Chondrocyte (in vitro differentiated cells): ENCODE data around the gene SMC4. TPM values are rescaled to one million over a fixed set of nuclear protein-coding genes. Genes with fewer than 3 reads are reported as not detected.

Experiments used
- DNase-seq: peaks from one replicate; pipeline ENCODE4 v3.0.0; 2021; ENCODE audit warnings: mixed read lengths, low spot score
- H3K27ac Mint-ChIP-seq: one replicate; pipeline ENCODE4 v1.8.0; 2021; ENCODE audit warnings: mild to moderate bottlenecking, moderate library complexity, mixed read lengths; ENCODE audit not compliant: unreplicated experiment
- H3K27me3 Mint-ChIP-seq: 2 replicates; pipeline ENCODE4 v1.8.0; 2021; ENCODE audit warnings: low read depth, mixed read lengths
- H3K36me3 Mint-ChIP-seq: 2 replicates; pipeline ENCODE4 v1.8.0; 2021; ENCODE audit warnings: low read depth, mixed read lengths
- H3K4me1 Mint-ChIP-seq: 2 replicates; pipeline ENCODE4 v1.8.0; 2021; ENCODE audit warnings: low read depth, mild to moderate bottlenecking, mixed read lengths
- H3K4me3 Mint-ChIP-seq: one replicate; pipeline ENCODE4 v1.8.0; 2021; ENCODE audit warnings: mild to moderate bottlenecking, moderate library complexity, mixed read lengths; ENCODE audit not compliant: unreplicated experiment
- H3K9me3 Mint-ChIP-seq: 2 replicates; pipeline ENCODE4 v1.8.0; 2021; ENCODE audit warnings: low read depth, mixed read lengths
- microRNA-seq: library from miRNA; unstranded; fragments of <30 nt; microRNA quantifications from one replicate; pipeline ENCODE4 v1.2.0, GENCODE V29; 2020; ENCODE audit warnings: borderline number of aligned reads
- total RNA-seq: library from RNA; stranded (reverse); gene quantifications from 3 replicates; pipeline ENCODE4 v1.2.1, GENCODE V29; 2021
- TF ChIP-seq, protein P1 (sequence below): fragments of 200-600 bp; sonication (generic); IDR thresholded peaks from 2 replicates; pipeline ENCODE4 v1.5.0; 2021; ENCODE audit warnings: antibody characterized with exemption, mild to moderate bottlenecking, moderate library complexity

The SMC4 gene
- total RNA-seq, 1 donor from 2014 or later, result 38.7 TPM

DNA sequence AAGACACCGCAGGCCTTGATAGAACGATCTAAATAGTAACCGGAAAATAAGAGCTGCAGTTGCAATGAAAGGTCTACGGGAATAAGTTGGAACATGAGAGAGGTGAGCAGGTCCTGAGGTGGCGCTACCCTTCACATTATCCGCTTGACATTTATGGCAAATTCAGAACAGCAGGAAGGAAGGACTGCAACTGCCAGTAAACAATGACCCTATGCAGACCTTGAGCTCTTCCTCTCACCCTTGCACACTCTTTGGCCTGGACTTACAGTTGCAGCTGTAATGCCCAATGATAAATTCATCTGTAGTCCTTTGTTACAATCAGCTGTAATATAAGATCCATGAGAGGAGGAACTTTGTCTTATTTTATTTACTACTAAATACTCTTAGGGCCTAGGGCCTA lies 82.4 kb downstream of the SMC4 start:
- no peak for DNase-seq
- H3K9me3 Mint-ChIP-seq, result no peaks in the 10 kb centered on the region
- no peak overlapping the region for H3K4me3 Mint-ChIP-seq
- TF ChIP-seq, protein P1, sequence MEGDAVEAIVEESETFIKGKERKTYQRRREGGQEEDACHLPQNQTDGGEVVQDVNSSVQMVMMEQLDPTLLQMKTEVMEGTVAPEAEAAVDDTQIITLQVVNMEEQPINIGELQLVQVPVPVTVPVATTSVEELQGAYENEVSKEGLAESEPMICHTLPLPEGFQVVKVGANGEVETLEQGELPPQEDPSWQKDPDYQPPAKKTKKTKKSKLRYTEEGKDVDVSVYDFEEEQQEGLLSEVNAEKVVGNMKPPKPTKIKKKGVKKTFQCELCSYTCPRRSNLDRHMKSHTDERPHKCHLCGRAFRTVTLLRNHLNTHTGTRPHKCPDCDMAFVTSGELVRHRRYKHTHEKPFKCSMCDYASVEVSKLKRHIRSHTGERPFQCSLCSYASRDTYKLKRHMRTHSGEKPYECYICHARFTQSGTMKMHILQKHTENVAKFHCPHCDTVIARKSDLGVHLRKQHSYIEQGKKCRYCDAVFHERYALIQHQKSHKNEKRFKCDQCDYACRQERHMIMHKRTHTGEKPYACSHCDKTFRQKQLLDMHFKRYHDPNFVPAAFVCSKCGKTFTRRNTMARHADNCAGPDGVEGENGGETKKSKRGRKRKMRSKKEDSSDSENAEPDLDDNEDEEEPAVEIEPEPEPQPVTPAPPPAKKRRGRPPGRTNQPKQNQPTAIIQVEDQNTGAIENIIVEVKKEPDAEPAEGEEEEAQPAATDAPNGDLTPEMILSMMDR, result no peak
- H3K27me3 Mint-ChIP-seq, result no peaks in the 10 kb centered on the region
- no peak overlapping the region for H3K27ac Mint-ChIP-seq
- H3K36me3 Mint-ChIP-seq, result no peaks in the 10 kb centered on the region
- peaks cover 49% of the 10 kb centered on the region for H3K4me1 Mint-ChIP-seq

DNA sequence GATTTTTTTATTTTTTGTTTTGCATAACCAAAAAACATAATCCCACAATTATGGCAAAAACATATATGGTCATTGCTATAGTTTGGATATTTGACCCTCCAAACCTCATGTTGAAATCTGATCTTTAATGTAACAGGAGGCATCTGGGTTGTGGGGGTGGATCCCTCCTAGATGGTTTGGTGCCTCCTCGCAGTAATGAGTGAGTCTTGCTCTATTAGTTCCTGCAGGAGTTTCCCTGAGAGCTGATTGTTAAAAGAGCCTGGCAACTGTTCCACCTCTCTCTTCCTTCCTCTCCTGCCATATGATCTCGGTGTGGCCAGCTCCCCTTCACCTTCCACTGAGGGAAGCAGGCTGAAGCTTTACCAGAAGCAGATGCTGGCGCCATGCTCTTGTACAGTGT lies 83.3 kb downstream of the SMC4 start:
- no peaks in the 10 kb centered on the region for H3K36me3 Mint-ChIP-seq
- no peaks in the 10 kb centered on the region for H3K9me3 Mint-ChIP-seq
- DNase-seq, result no peak
- no peak overlapping the region for H3K27ac Mint-ChIP-seq
- TF ChIP-seq, protein P1, result no peak
- H3K4me1 Mint-ChIP-seq, result peaks cover 41% of the 10 kb centered on the region
- H3K4me3 Mint-ChIP-seq, result no peak overlapping the region
- no peaks in the 10 kb centered on the region for H3K27me3 Mint-ChIP-seq

Small RNAs within 50 kb of the gene (microRNA-seq; reads per million reads assigned to microRNA genes)
- gene MIR15B (498 reads per million, percentile 73 among the genes with 10 or more reads in this experiment), gene MIR16-2 (594 reads per million, percentile 75 among the genes with 10 or more reads in this experiment)

Other genes starting within 250 kb of the SMC4 start
- gene C3orf80, start 174.2 kb upstream of the SMC4 start, total RNA-seq, result 0.25 to 0.28 TPM in 2 of 3 replicates, not detected in the other
- gene IFT80, start 425 bp upstream of the SMC4 start, total RNA-seq, result 22.6 to 39.1 TPM (median 23.9 TPM) in 3 replicates
- 25.3 to 26.7 TPM (median 25.5 TPM) in 3 replicates for gene TRIM59, start 50.1 kb downstream of the SMC4 start, total RNA-seq
- 58.3 to 75.0 TPM (median 66.0 TPM) in 3 replicates for gene KPNA4, start 165.9 kb downstream of the SMC4 start, total RNA-seq